SIG-M5 (cell line): ENCODE measurements around the gene LRFN4.

Experiments used
- DNase-seq: peaks from one replicate; lab custom pipeline; 2025; lab: John Stamatoyannopoulos, UW

The LRFN4 gene

GRCh38 chr11:66889960-66890359 lies 33.1 kb downstream of the LRFN4 start:
- no peak for DNase-seq

- no peak for DNase-seq
These were observed 35.2 kb downstream of the LRFN4 start for GRCh38 chr11:66891851-66892660.

- no peak for DNase-seq
These were observed 36.0 kb downstream of the LRFN4 start for GRCh38 chr11:66892911-66893310.

- DNase-seq: no peak
These were observed 37.3 kb downstream of the LRFN4 start for GRCh38 chr11:66894141-66894540.

- DNase-seq: no peak
These were observed 45.1 kb downstream of the LRFN4 start for GRCh38 chr11:66901964-66902390.

GRCh38 chr11:66902486-66903177 lies 45.8 kb downstream of the LRFN4 start:
- no peak for DNase-seq

GRCh38 chr11:66904055-66904454 lies 47.2 kb downstream of the LRFN4 start:
- DNase-seq: no peak

- no peak for DNase-seq
These were observed 47.7 kb downstream of the LRFN4 start for GRCh38 chr11:66904561-66904960.

- DNase-seq: no peak
These were observed 48.2 kb downstream of the LRFN4 start for GRCh38 chr11:66904981-66905521.

GRCh38 chr11:66905631-66906030 lies 48.8 kb downstream of the LRFN4 start:
- no peak for DNase-seq

GRCh38 chr11:66906061-66906733 lies 49.3 kb downstream of the LRFN4 start:
- DNase-seq: no peak

- DNase-seq: no peak
These were observed 51.1 kb downstream of the LRFN4 start for GRCh38 chr11:66907751-66908630.

- no peak for DNase-seq
These were observed 52.3 kb downstream of the LRFN4 start for GRCh38 chr11:66909181-66909580.

- no peak for DNase-seq
These were observed 53.2 kb downstream of the LRFN4 start for GRCh38 chr11:66910016-66910415.
